DND-41 (cell line): ENCODE data around the gene ZCCHC18.
A peak's percentile ranks its signal among the peaks of the same experiment; 100 is the strongest.

Experiments used
- EZH2 ChIP-seq: IDR thresholded peaks from 3 replicates; pipeline ENCODE4 v1.6.1; 2012; ENCODE audit warnings: borderline replicate concordance, low read depth, mild to moderate bottlenecking, moderate library complexity, low read length, inconsistent platforms; ENCODE audit not compliant: severe bottlenecking
- TF ChIP-seq, protein P1 (sequence below): IDR thresholded peaks from 2 replicates; pipeline ENCODE4 v1.5.1; 2012; ENCODE audit warnings: borderline replicate concordance, low read length, moderate library complexity, mild to moderate bottlenecking; ENCODE audit not compliant: poor library complexity, severe bottlenecking; ENCODE audit errors: extremely low read depth

DNA sequence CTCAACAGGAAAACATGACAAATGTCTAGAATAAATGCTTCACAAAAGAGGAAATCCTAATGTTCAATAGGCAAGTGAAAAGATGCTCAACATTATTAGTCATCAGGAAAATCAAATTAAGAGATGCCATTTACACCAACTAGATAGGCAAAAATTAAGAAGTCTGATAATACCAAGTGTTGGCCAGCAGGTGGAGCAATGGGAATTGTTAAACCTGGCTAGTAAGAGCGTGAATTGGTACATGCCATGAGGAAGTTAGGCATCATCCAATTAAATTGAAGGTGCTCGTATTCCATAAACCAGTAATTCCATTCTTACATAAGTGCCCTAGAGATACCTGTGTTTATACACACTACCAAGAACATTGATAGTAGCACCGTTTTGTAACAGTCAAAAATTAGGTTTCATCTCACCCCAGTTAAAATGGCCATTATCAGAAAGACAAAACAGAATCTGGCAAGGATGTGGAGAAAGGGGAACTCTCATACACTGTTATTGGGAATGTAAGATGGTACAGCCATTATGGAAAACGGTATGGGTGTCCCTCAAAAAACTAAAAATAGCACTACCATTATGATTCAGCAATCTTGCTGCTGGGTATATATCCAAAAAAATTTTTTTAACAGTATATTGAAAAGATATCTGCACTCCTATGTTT is 14.0 kb upstream of the ZCCHC18 start:
- TF ChIP-seq, protein P1, sequence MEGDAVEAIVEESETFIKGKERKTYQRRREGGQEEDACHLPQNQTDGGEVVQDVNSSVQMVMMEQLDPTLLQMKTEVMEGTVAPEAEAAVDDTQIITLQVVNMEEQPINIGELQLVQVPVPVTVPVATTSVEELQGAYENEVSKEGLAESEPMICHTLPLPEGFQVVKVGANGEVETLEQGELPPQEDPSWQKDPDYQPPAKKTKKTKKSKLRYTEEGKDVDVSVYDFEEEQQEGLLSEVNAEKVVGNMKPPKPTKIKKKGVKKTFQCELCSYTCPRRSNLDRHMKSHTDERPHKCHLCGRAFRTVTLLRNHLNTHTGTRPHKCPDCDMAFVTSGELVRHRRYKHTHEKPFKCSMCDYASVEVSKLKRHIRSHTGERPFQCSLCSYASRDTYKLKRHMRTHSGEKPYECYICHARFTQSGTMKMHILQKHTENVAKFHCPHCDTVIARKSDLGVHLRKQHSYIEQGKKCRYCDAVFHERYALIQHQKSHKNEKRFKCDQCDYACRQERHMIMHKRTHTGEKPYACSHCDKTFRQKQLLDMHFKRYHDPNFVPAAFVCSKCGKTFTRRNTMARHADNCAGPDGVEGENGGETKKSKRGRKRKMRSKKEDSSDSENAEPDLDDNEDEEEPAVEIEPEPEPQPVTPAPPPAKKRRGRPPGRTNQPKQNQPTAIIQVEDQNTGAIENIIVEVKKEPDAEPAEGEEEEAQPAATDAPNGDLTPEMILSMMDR, result peak; percentile 66
- no peak for TF ChIP-seq EZH2
